H1 (cell line): ENCODE measurements around the gene ESPNL. TPM values are rescaled to one million over a fixed set of nuclear protein-coding genes. Genes with fewer than 3 reads are reported as not detected.

Experiments
- CTCF ChIA-PET: fragments of 300-600 bp; sonication (Branson Sonifier 250); formaldehyde crosslinking; loops from one replicate; lab custom pipeline; 2021; ENCODE audit not compliant: partially characterized antibody; lab: Charles Lee
- POLR2A ChIA-PET: fragments of 300-600 bp; sonication (Branson Sonifier 250); formaldehyde crosslinking; loops from one replicate; lab custom pipeline; 2021; ENCODE audit warnings: inconsistent platforms; ENCODE audit not compliant: partially characterized antibody; lab: Charles Lee
- DNase-seq, 2 experiments: peaks; one replicate each; pipeline versions ENCODE4 v3.0.0 to v3.0.0-alpha.2; 2010 to 2022; ENCODE audit warnings: low spot score in 2 of 2, low read depth in 1 of 2, mixed read lengths in 1 of 2
- FAIRE-seq: peaks from 2 replicates; lab custom pipeline; 2011; peaks lifted over from hg19 to GRCh38; lab: Jason Lieb, UNC
- H2AFZ ChIP-seq: 2 replicates; pipeline ENCODE4 v1.8.1; 2012; ENCODE audit warnings: low read length, inconsistent platforms
- H2AK5ac ChIP-seq: 2 replicates; pipeline ENCODE4 v1.6.1; 2013; ENCODE audit warnings: low read depth, low read length
- H2BK120ac ChIP-seq: replicated peaks from 2 replicates; pipeline ENCODE3; 2013; ENCODE audit warnings: low read depth, low read length, inconsistent platforms
- H2BK12ac ChIP-seq: 2 replicates; pipeline ENCODE4 v1.6.1; 2013; ENCODE audit warnings: low read depth, low read length
- H2BK15ac ChIP-seq: 2 replicates; pipeline ENCODE4 v1.6.1; 2013; ENCODE audit warnings: low read length
- H2BK20ac ChIP-seq: 2 replicates; pipeline ENCODE4 v1.6.1; 2013; ENCODE audit warnings: low read length
- H2BK5ac ChIP-seq: 2 replicates; pipeline ENCODE4 v1.6.1; 2013; ENCODE audit warnings: low read depth, low read length
- H3K14ac ChIP-seq: 2 replicates; pipeline ENCODE4 v1.6.1; 2013; ENCODE audit warnings: inconsistent platforms; ENCODE audit not compliant: insufficient read length
- H3K18ac ChIP-seq: 2 replicates; pipeline ENCODE4 v1.6.1; 2013; ENCODE audit warnings: low read length; ENCODE audit errors: extremely low read depth
- H3K23ac ChIP-seq: 2 replicates; pipeline ENCODE4 v1.6.1; 2013; ENCODE audit warnings: inconsistent platforms; ENCODE audit not compliant: insufficient read length
- H3K23me2 ChIP-seq: 2 replicates; pipeline ENCODE4 v1.6.1; 2013; ENCODE audit warnings: low read depth, low read length
- H3K27ac ChIP-seq: 2 replicates; pipeline ENCODE4 v1.6.1; 2011; ENCODE audit warnings: low read depth, low read length, inconsistent platforms
- H3K27me3 ChIP-seq, 4 experiments: replicated peaks in 1 of 4; 1 replicate in 1 of 4; 2 replicates in 3 of 4; pipeline versions ENCODE4 v1.6.1 to v1.8.1; 2011 to 2013; ENCODE audit warnings: low read length in 3 of 4, mild to moderate bottlenecking in 3 of 4, inconsistent platforms in 2 of 4, mixed read lengths in 2 of 4, moderate library complexity in 1 of 4; ENCODE audit not compliant: control insufficient read depth in 3 of 4, insufficient read depth in 3 of 4; ENCODE audit errors: extremely low read depth in 1 of 4
- H3K36me3 ChIP-seq, 4 experiments: 2 replicates each; pipeline versions ENCODE4 v1.6.1 to v1.8.1; 2011 to 2013; ENCODE audit warnings: mild to moderate bottlenecking in 4 of 4, low read length in 3 of 4, moderate library complexity in 2 of 4, control low read depth in 1 of 4, inconsistent platforms in 1 of 4; ENCODE audit not compliant: insufficient read depth in 4 of 4, control insufficient read depth in 2 of 4
- H3K4ac ChIP-seq: replicated peaks from 2 replicates; pipeline ENCODE3; 2013; ENCODE audit warnings: low read length, low read depth, mixed read lengths, inconsistent platforms; ENCODE audit not compliant: insufficient read length
- H3K4me1 ChIP-seq, 4 experiments: replicated peaks in 1 of 4; 1 replicate in 1 of 4; 2 replicates in 3 of 4; pipeline versions ENCODE4 v1.6.1 to v1.8.1; 2011 to 2013; ENCODE audit warnings: low read length in 3 of 4, inconsistent platforms in 2 of 4, mixed read lengths in 1 of 4; ENCODE audit not compliant: insufficient read depth in 4 of 4, control insufficient read depth in 3 of 4
- H3K4me2 ChIP-seq, 2 experiments: 2 replicates each; pipeline versions ENCODE4 v1.6.1 to v1.8.1; 2011 to 2013; ENCODE audit warnings: low read depth in 2 of 2, low read length in 2 of 2, control low read depth in 1 of 2, inconsistent platforms in 1 of 2, mild to moderate bottlenecking in 1 of 2; ENCODE audit not compliant: insufficient read depth in 1 of 2
- H3K4me3 ChIP-seq, 4 experiments: fragments of 200-600, 300-600 bp in 1 of 4; sonication (generic), shearing (Covaris generic), sonication (Bioruptor Twin) in 1 of 4; 2 replicates each; pipeline versions ENCODE4 v1.5.1 to v1.8.1; 2011 to 2016; ENCODE audit warnings: low read length in 4 of 4, low read depth in 3 of 4, control low read depth in 2 of 4, inconsistent platforms in 2 of 4, mild to moderate bottlenecking in 2 of 4, mixed read lengths in 1 of 4, moderate library complexity in 1 of 4; ENCODE audit not compliant: insufficient read depth in 2 of 4; ENCODE audit errors: extremely low read depth in 1 of 4
- H3K56ac ChIP-seq: replicated peaks from 2 replicates; pipeline ENCODE3; 2013; ENCODE audit warnings: low read depth, mild to moderate bottlenecking, mixed read lengths, low read length, inconsistent platforms; ENCODE audit not compliant: insufficient read length
- H3K79me1 ChIP-seq: 2 replicates; pipeline ENCODE4 v1.6.1; 2013; ENCODE audit warnings: low read depth, low read length, control low read depth
- H3K79me2 ChIP-seq, 2 experiments: 2 replicates each; pipeline versions ENCODE4 v1.6.1 to v1.8.1; 2012 to 2013; ENCODE audit warnings: low read length in 2 of 2, mild to moderate bottlenecking in 2 of 2, inconsistent platforms in 1 of 2; ENCODE audit not compliant: insufficient read depth in 2 of 2, control insufficient read depth in 1 of 2
- H3K9ac ChIP-seq, 4 experiments: replicated peaks in 1 of 4; 1 replicate in 1 of 4; 2 replicates in 3 of 4; pipeline versions ENCODE4 v1.6.1 to v1.8.1; 2011 to 2013; ENCODE audit warnings: low read depth in 3 of 4, low read length in 3 of 4, control low read depth in 2 of 4, mild to moderate bottlenecking in 2 of 4, moderate library complexity in 2 of 4, inconsistent platforms in 1 of 4; ENCODE audit errors: extremely low read depth in 1 of 4
- H3K9me3 ChIP-seq, 2 experiments: 2 replicates each; pipeline versions ENCODE4 v1.6.1 to v1.8.1; 2012 to 2013; ENCODE audit warnings: mild to moderate bottlenecking in 2 of 2, moderate library complexity in 2 of 2, control low read depth in 1 of 2, inconsistent platforms in 1 of 2, low read depth in 1 of 2, low read length in 1 of 2, mixed read lengths in 1 of 2; ENCODE audit not compliant: insufficient read depth in 2 of 2
- H4K20me1 ChIP-seq, 2 experiments: replicated peaks in 1 of 2; 2 replicates each; pipeline versions ENCODE3 to v1.8.1; 2011 to 2013; ENCODE audit warnings: inconsistent platforms in 2 of 2, low read length in 2 of 2, mild to moderate bottlenecking in 1 of 2; ENCODE audit not compliant: insufficient read depth in 2 of 2, control insufficient read depth in 1 of 2
- H4K5ac ChIP-seq: 2 replicates; pipeline ENCODE4 v1.6.1; 2013; ENCODE audit warnings: low read length, low read depth, mixed read lengths, inconsistent platforms; ENCODE audit not compliant: insufficient read length
- H4K8ac ChIP-seq: 2 replicates; pipeline ENCODE4 v1.8.0; 2013; ENCODE audit warnings: mild to moderate bottlenecking, moderate library complexity, low read length, inconsistent platforms; ENCODE audit not compliant: insufficient read depth; ENCODE audit errors: extremely low read depth
- H4K91ac ChIP-seq: replicated peaks from 2 replicates; pipeline ENCODE3; 2013; ENCODE audit warnings: low read length, mixed read lengths, inconsistent platforms; ENCODE audit not compliant: insufficient read length
- BRCA1 ChIP-seq: IDR thresholded peaks from 2 replicates; pipeline ENCODE4 v1.6.1; 2012; ENCODE audit warnings: low read depth, low read length, improper control_type of control experiment
- CTCF ChIP-seq, 3 experiments: IDR thresholded peaks; 1 replicate in 2 of 3; 2 replicates in 1 of 3; pipeline versions ENCODE4 v1.5.1 to v1.6.1; 2011; ENCODE audit warnings: low read length in 3 of 3, mild to moderate bottlenecking in 3 of 3, inconsistent platforms in 2 of 3, low read depth in 1 of 3, moderate library complexity in 1 of 3; ENCODE audit not compliant: insufficient read depth in 1 of 3; ENCODE audit errors: control extremely low read depth in 1 of 3
- RAD21 ChIP-seq, 2 experiments: IDR thresholded peaks in 1 of 2; conservative IDR thresholded peaks in 1 of 2; 2 replicates each; pipeline ENCODE4 v1.6.1; 2011; ENCODE audit warnings: low read depth in 2 of 2, low read length in 2 of 2, improper control_type of control experiment in 1 of 2, inconsistent platforms in 1 of 2, mild to moderate bottlenecking in 1 of 2, moderate library complexity in 1 of 2
- SIRT6 ChIP-seq: IDR thresholded peaks from one replicate; pipeline ENCODE4 v1.7.1; 2012; ENCODE audit warnings: low read length, inconsistent platforms
- WGBS, 2 experiments: shearing (Covaris generic) in 1 of 2; methylation state at CpG; one replicate each; pipeline versions ENCODE4 v1.1.6 to v1.1.7; 2013 to 2015; ENCODE audit warnings: low lambda C conversion rate in 2 of 2, mixed read lengths in 2 of 2, inconsistent platforms in 1 of 2, low coverage in 1 of 2, missing lambda C conversion rate in 1 of 2; ENCODE audit not compliant: insufficient replicate concordance in 2 of 2, insufficient coverage in 1 of 2, insufficient read length in 1 of 2; ENCODE audit errors: extremely low coverage in 1 of 2, missing lambda C conversion rate in 1 of 2; 5-methylcytosine and 5-hydroxymethylcytosine counted together
- polyA plus RNA-seq, 7 experiments: library from polyadenylated mRNA; depleted of rRNA in 3 of 7; stranded (reverse) in 5 of 7; unstranded in 2 of 7; fragments of >200 nt in 5 of 7; fragments of 200-250 nt in 2 of 7; gene quantifications; 1 replicate in 5 of 7; 2 replicates in 1 of 7; 4 replicates in 1 of 7; pipeline versions ENCODE4 v1.2.1 to v1.2.3, GENCODE V29; 2011 to 2013; ENCODE audit warnings: missing spikeins in 2 of 7, mixed read lengths in 2 of 7
- total RNA-seq: library from RNA; stranded (reverse); fragmentation: NEBNext Ultra II Directional; extraction: Animal tissue kit (Norgen Biotek cat#: 25700); gene quantifications from 2 replicates; pipeline ENCODE4 v1.2.1, GENCODE V29; 2021

The ESPNL gene
- total and polyA plus RNA-seq, 2 of the 8 experiments (the other 6 are each of a cell fraction or from before 2014, with no cell fraction given): 0.68 to 1.3 TPM

GRCh38 chr2:238133499-238134392 is 33.6 kb downstream of the ESPNL start:
- Histone ChIP-seq H3K4me2 (no peak overlapping the region), H3K56ac (no peak overlapping the region), H3K79me1 (no peaks in the 10 kb centered on the region), H2AK5ac (no peak overlapping the region), H4K91ac (no peak overlapping the region), H3K27me3 (no peaks in the 10 kb centered on the region), H3K9ac (no peak overlapping the region), H4K20me1 (peaks cover 0 to 1% of the 10 kb centered on the region in 2 experiments), H2BK15ac (no peak overlapping the region), H2BK20ac (no peak overlapping the region), H3K4ac (no peak overlapping the region), H4K8ac (no peak overlapping the region), H2AFZ (no peak overlapping the region), H3K27ac (no peak overlapping the region), H3K18ac (no peak overlapping the region)
- ChIA-PET CTCF (interaction anchor here (0.6 to 3.1 kb wide), 14 partner anchors 9 to 147 kb away, joined by 3 to 24 read pairs (median 4); no protein-coding TSS in a partner anchor), POLR2A (interaction anchor here (0.7 to 1.2 kb wide), 3 partner anchors 9 to 279 kb away, joined by 3 to 4 read pairs (median 4); partner anchors contain the start of gene ESPNL)
- 80% methylated on average over 14 of the region's 14 CpGs; no CpG with 5 or more reads in 1 of the 2 experiments for WGBS, 2 experiments
- FAIRE-seq: no peak
- TF ChIP-seq SIRT6 (no peak), BRCA1 (no peak), RAD21 (IDR thresholded peaks at IDR 0.05 in 1 of 2, conservative IDR thresholded peaks at IDR 0.05 in 1 of 2; ENCODE audit: low read depth in 2 of 2, low read length in 2 of 2) (peak in 1 of 2 experiments; percentile 37; a peak in 1 of 4 replicates), CTCF (IDR thresholded peaks at IDR 0.05; ENCODE audit: control extremely low read depth in 1 of 3, insufficient read depth in 1 of 3, low read depth in 1 of 3, low read length in 3 of 3) (peak in 2 of 3 experiments; percentile 33 to 36; a peak in 2 of 4 replicates)
- TF ChIP-seq, all 59 proteins: peak for 2
- H2BK120ac ChIP-seq: no peak overlapping the region
- H3K23me2 ChIP-seq: no peaks in the 10 kb centered on the region
- no peak for DNase-seq
- no peaks in the 10 kb centered on the region for H3K79me2 ChIP-seq
- no peak overlapping the region for H3K4me3 ChIP-seq
- peaks cover 0 to 4% (median 0%) of the 10 kb centered on the region in 4 experiments; a peak in 2 of 7 replicates for H3K4me1 ChIP-seq
- H4K5ac ChIP-seq: no peak overlapping the region
- no peak overlapping the region for H3K14ac ChIP-seq
- no peak overlapping the region for H3K23ac ChIP-seq
- no peaks in the 10 kb centered on the region for H3K9me3 ChIP-seq
- H2BK12ac ChIP-seq: no peak overlapping the region
- no peaks in the 10 kb centered on the region for H3K36me3 ChIP-seq
- H2BK5ac ChIP-seq: no peak overlapping the region
